Colonic mucosa (tissue), 4 donors: ENCODE measurements around the gene SMC6. TPM values are rescaled to one million over a fixed set of nuclear protein-coding genes. Genes with fewer than 3 reads are reported as not detected.

Experiments used
- DNase-seq: peaks from one replicate; pipeline ENCODE4 v3.0.0-alpha.2; 2020
- H3K27ac ChIP-seq: fragments of 200-600 bp; one replicate; pipeline ENCODE4 v1.8.0; 2021
- H3K27me3 ChIP-seq: fragments of 200-600 bp; one replicate; pipeline ENCODE4 v1.8.0; 2021
- H3K36me3 ChIP-seq: fragments of 200-600 bp; one replicate; pipeline ENCODE4 v1.8.0; 2021
- H3K4me1 ChIP-seq: fragments of 200-600 bp; one replicate; pipeline ENCODE4 v1.8.0; 2021; ENCODE audit warnings: mild to moderate bottlenecking
- H3K4me3 ChIP-seq: fragments of 200-600 bp; one replicate; pipeline ENCODE4 v1.8.0; 2021
- H3K9ac ChIP-seq, 2 donors: one replicate each; pipeline ENCODE4 v1.7.0; 2013; ENCODE audit warnings: control low read depth in 2 of 2, low read depth in 2 of 2, low read length in 2 of 2
- H3K9me3 ChIP-seq: fragments of 200-600 bp; one replicate; pipeline ENCODE4 v1.8.0; 2021
- intact Hi-C: fragments of 100-400 bp; cut with DNase I; formaldehyde crosslinking; loops from one replicate; pipeline ENCODE4 v1.14.1; 2022
- total RNA-seq, 2 donors: library from RNA; stranded (reverse); fragmentation: NEBNext Ultra II Directional in 1 of 2; extraction: Animal tissue kit (Norgen Biotek cat#: 25700) in 1 of 2; gene quantifications; one replicate each; pipeline ENCODE4 v1.2.1, GENCODE V29; 2021
- TF ChIP-seq, protein P1 (sequence below): fragments of 200-600 bp; IDR thresholded peaks from one replicate; pipeline ENCODE4 v1.8.0; 2022; ENCODE audit warnings: antibody characterized with exemption, mild to moderate bottlenecking
- donor health status: healthy.
- donor health status: DM: no; HTN: no; CAD: no.
- donor health status: DM: no; HTN: no; CAD: no.

Gene SMC6
- total RNA-seq, 2 donors from 2014 or later: 23.3 to 25.2 TPM

DNA sequence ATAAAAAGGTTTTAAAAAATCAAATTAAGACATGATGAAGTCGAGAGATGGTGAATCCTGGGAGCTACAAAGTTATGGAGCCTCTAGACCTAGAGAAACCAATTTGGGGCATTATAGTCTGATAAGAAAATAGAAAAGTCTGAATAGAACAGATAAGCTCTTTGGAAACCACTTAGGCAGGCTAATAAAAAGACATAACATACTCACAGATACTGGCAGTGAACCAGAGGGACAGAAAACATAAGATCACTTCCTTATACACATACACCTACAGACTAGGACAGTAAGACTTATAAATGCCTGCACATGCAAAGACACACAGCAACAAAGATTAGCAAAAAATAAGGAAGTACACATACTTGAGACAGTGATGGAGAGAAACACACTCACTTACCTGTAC lies 20.0 kb downstream of the SMC6 start:
- Histone ChIP-seq H3K27me3 (no peaks in the 10 kb centered on the region), H3K4me3 (no peak overlapping the region), H3K4me1 (no peaks in the 10 kb centered on the region), H3K9ac (peak overlapping the region in 1 of 2 donors; percentile 48), H3K9me3 (no peaks in the 10 kb centered on the region), H3K36me3 (peaks cover 16% of the 10 kb centered on the region), H3K27ac (no peak overlapping the region)
- no peak for DNase-seq
- TF ChIP-seq, protein P1, sequence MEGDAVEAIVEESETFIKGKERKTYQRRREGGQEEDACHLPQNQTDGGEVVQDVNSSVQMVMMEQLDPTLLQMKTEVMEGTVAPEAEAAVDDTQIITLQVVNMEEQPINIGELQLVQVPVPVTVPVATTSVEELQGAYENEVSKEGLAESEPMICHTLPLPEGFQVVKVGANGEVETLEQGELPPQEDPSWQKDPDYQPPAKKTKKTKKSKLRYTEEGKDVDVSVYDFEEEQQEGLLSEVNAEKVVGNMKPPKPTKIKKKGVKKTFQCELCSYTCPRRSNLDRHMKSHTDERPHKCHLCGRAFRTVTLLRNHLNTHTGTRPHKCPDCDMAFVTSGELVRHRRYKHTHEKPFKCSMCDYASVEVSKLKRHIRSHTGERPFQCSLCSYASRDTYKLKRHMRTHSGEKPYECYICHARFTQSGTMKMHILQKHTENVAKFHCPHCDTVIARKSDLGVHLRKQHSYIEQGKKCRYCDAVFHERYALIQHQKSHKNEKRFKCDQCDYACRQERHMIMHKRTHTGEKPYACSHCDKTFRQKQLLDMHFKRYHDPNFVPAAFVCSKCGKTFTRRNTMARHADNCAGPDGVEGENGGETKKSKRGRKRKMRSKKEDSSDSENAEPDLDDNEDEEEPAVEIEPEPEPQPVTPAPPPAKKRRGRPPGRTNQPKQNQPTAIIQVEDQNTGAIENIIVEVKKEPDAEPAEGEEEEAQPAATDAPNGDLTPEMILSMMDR: no peak
- intact Hi-C loops: no loop called here

DNA sequence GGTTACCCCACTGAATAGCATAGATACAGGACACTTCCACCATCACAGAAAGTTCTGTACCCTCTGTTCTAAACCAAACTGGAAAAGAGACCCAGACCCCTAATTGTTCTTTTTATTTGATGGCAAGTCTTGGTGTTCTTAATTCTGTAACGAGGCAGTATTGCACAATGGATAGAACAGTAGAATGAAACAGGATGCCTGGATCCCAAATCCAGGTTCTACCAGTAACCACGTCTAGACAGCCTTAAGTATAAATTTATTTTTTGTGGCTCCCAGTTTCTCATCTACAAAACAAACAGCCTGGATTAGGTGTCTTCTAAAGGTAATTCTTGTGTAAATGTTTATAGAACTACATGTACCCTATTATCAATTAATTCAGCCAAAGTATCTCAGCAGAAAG lies 23.7 kb downstream of the SMC6 start:
- H3K27me3 ChIP-seq: no peaks in the 10 kb centered on the region
- H3K9me3 ChIP-seq: no peaks in the 10 kb centered on the region
- TF ChIP-seq, protein P1: no peak
- H3K27ac ChIP-seq: no peak overlapping the region
- H3K4me3 ChIP-seq: no peak overlapping the region
- no peaks in the 10 kb centered on the region for H3K4me1 ChIP-seq
- intact Hi-C loops: no loop called here
- peaks cover 6% of the 10 kb centered on the region for H3K36me3 ChIP-seq
- no peak overlapping the region for H3K9ac ChIP-seq
- DNase-seq: no peak

DNA sequence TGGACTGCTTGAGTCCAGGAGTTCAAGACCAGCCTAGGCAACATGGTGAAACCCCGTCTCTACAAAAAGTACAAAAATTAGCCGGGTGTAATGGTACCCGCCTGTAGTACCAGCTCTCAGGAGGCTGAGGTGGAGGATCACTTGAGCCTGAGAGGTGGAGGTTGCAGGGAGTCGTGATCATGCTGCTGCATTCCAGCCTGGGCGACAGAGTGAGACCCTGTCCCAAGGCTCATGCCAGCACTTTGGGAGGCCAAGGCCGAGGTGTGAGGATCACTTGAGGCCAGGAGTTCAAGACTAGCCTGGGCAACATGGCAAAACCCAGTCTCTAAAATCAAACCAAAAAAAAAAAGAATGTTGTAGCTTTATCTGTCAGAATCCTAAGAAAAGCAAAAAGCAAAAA lies 25.4 kb downstream of the SMC6 start:
- no peaks in the 10 kb centered on the region for H3K36me3 ChIP-seq
- no peak overlapping the region for H3K9ac ChIP-seq
- no peaks in the 10 kb centered on the region for H3K27me3 ChIP-seq
- no peaks in the 10 kb centered on the region for H3K9me3 ChIP-seq
- TF ChIP-seq, protein P1: no peak
- H3K4me3 ChIP-seq: no peak overlapping the region
- DNase-seq: no peak
- H3K4me1 ChIP-seq: no peaks in the 10 kb centered on the region
- H3K27ac ChIP-seq: no peak overlapping the region
- intact Hi-C loops: no loop called here

DNA sequence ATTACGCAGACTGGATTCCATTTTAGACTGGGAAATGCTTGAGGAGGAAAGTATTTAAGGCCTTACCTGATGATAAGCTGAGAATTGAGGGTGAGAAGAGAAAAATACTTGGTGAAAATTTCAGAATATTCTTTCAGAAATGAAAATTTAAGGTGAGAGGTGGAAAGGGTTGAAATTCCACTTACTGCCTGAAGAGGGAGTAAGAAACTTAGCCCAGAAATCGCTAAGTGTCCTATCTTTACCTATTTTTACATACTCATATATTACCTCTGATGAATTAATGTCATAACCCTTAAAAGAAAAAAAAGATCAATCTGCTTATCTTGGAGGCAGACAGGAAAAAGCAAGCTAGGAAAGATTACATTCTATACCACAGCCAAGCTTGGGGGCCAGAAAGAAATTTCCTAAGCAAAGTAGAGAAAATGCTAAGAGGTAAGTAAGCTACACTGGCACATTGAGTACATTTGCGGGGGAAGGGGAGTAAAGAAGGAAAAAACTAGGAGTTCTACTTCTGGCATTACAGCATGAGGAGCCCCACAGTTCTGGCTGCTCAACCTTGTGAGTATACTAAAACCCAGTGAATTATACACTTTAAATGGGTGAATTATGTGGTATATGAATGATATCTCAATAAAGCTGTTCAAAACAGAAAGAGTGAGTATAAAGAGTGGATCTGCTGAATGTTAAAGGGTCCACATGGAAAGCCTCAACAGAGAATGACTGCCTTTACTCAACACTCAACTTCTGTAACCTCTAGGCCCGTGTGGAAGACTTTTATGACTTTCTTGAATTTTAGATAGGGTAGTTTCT lies 33.8 kb downstream of the SMC6 start:
- Histone ChIP-seq H3K9me3 (no peaks in the 10 kb centered on the region), H3K27ac (no peak overlapping the region), H3K4me3 (no peak overlapping the region), H3K27me3 (no peaks in the 10 kb centered on the region), H3K4me1 (no peaks in the 10 kb centered on the region), H3K36me3 (peaks cover 5% of the 10 kb centered on the region), H3K9ac (no peak overlapping the region)
- no peak for DNase-seq
- intact Hi-C loops: loop anchor here (5.0 kb wide), 2 partner anchors 113 to 658 kb away; no protein-coding TSS in a partner anchor
- TF ChIP-seq, protein P1: peak; percentile 88

DNA sequence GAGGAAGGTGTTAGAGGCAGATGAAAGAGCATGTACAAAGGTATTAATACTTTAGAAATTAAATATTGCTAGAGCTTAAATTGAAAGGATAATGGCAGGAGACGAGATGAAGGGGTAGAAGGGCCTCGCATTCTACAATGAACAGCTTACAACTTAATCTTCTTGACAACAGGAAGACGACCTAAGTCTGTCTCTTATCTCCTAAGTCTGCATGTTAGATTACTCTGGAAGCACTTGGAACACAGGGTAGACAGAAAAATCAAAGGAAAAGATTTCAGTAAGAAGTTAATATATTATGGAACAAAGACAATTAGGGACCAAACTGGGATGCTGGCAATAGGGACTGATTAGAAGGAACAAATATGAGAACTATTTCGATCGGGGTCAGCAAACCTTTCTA lies 34.9 kb downstream of the SMC6 start:
- Histone ChIP-seq H3K27ac (no peak overlapping the region), H3K27me3 (no peaks in the 10 kb centered on the region), H3K9me3 (no peaks in the 10 kb centered on the region), H3K9ac (no peak overlapping the region), H3K36me3 (peaks cover 5% of the 10 kb centered on the region), H3K4me1 (no peaks in the 10 kb centered on the region), H3K4me3 (no peak overlapping the region)
- intact Hi-C loops: loop anchor here (5.0 kb wide), 1 partner anchor 659 kb away; no protein-coding TSS in a partner anchor
- DNase-seq: no peak
- TF ChIP-seq, protein P1: no peak
